HEK293T (cell line): Measurements from ENCODE around the gene MS4A1.

Experiments
- ARNT ChIP-seq: fragments of 450-650 bp; IDR thresholded peaks from 2 replicates; pipeline ENCODE4 v1.6.1; 2017; ENCODE audit warnings: mild to moderate bottlenecking
- BHLHE40 ChIP-seq: fragments of 450-650 bp; IDR thresholded peaks from 2 replicates; pipeline ENCODE4 v1.6.1; 2016; ENCODE audit warnings: mild to moderate bottlenecking, moderate library complexity, borderline replicate concordance
- CTBP1 ChIP-seq: fragments of 450-650 bp; IDR thresholded peaks from 2 replicates; pipeline ENCODE4 v1.6.1; 2016; ENCODE audit warnings: borderline replicate concordance
- ELF4 ChIP-seq: fragments of 450-650 bp; IDR thresholded peaks from 2 replicates; pipeline ENCODE4 v1.6.1; 2017; ENCODE audit warnings: antibody characterized with exemption
- FOXA1 ChIP-seq: fragments of 450-650 bp; IDR thresholded peaks from 2 replicates; pipeline ENCODE4 v1.6.1; 2016; ENCODE audit warnings: mild to moderate bottlenecking
- FOXK2 ChIP-seq: fragments of 450-650 bp; IDR thresholded peaks from 2 replicates; pipeline ENCODE4 v1.6.1; 2016; ENCODE audit warnings: mild to moderate bottlenecking
- FOXM1 ChIP-seq: fragments of 450-650 bp; IDR thresholded peaks from 2 replicates; pipeline ENCODE4 v1.6.1; 2017; ENCODE audit warnings: mild to moderate bottlenecking, borderline replicate concordance
- L3MBTL2 ChIP-seq: fragments of 450-650 bp; conservative IDR thresholded peaks from 2 replicates; pipeline ENCODE4 v1.6.1; 2016; ENCODE audit warnings: mild to moderate bottlenecking
- NFRKB ChIP-seq: fragments of 450-650 bp; IDR thresholded peaks from 2 replicates; pipeline ENCODE4 v1.6.1; 2016; ENCODE audit warnings: mild to moderate bottlenecking, moderate library complexity
- SP1 ChIP-seq: fragments of 450-650 bp; IDR thresholded peaks from 2 replicates; pipeline ENCODE4 v1.6.1; 2017
- SUZ12 ChIP-seq: fragments of 450-650 bp; IDR thresholded peaks from 2 replicates; pipeline ENCODE4 v1.6.1; 2016; ENCODE audit warnings: mild to moderate bottlenecking
- TARDBP ChIP-seq: fragments of 450-650 bp; IDR thresholded peaks from 2 replicates; pipeline ENCODE4 v1.6.1; 2016
- ZNF384 ChIP-seq: fragments of 450-650 bp; IDR thresholded peaks from 2 replicates; pipeline ENCODE4 v1.6.1; 2016
- TF ChIP-seq, protein P1 (sequence below): fragments of 450-650 bp; IDR thresholded peaks from 2 replicates; pipeline ENCODE4 v1.6.1; 2016

DNA sequence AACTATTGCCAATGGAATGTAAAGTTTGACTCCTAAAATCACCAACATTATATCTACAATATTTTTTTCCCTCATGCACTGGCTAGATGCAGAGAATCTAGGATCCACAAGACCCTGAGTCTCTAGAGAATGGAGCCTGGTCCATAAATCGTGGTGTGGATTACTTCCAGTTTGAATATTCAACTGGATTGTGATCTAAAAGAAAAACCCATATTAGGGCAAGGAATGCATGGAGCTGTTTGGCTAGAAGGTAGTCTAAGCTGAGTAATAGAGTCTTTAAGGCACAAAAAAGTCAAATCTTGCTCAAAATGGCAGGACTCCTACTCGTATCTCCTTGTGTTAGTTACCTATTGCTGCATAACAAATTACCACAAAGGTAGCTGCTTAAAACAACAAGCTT, 35.6 kb upstream of the MS4A1 start:
- no peak for TF ChIP-seq FOXM1
- TF ChIP-seq ZNF384, result no peak
- no peak for TF ChIP-seq ELF4
- no peak for TF ChIP-seq BHLHE40
- no peak for TF ChIP-seq SP1
- TF ChIP-seq, protein P1, sequence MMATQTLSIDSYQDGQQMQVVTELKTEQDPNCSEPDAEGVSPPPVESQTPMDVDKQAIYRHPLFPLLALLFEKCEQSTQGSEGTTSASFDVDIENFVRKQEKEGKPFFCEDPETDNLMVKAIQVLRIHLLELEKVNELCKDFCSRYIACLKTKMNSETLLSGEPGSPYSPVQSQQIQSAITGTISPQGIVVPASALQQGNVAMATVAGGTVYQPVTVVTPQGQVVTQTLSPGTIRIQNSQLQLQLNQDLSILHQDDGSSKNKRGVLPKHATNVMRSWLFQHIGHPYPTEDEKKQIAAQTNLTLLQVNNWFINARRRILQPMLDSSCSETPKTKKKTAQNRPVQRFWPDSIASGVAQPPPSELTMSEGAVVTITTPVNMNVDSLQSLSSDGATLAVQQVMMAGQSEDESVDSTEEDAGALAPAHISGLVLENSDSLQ, result no peak
- TF ChIP-seq SUZ12, result no peak
- no peak for TF ChIP-seq ARNT
- no peak for TF ChIP-seq CTBP1
- no peak for TF ChIP-seq TARDBP
- no peak for TF ChIP-seq L3MBTL2
- no peak for TF ChIP-seq NFRKB
- TF ChIP-seq FOXK2, result no peak
- TF ChIP-seq FOXA1, result no peak
